Measurements from ENCODE around the gene SGMS1. TPM values are rescaled to one million over a fixed set of nuclear protein-coding genes. Genes with fewer than 3 reads are reported as not detected.

SGMS1 gene
- total RNA-seq, 1 experiment from 2014 or later = 31.8 TPM

DNA sequence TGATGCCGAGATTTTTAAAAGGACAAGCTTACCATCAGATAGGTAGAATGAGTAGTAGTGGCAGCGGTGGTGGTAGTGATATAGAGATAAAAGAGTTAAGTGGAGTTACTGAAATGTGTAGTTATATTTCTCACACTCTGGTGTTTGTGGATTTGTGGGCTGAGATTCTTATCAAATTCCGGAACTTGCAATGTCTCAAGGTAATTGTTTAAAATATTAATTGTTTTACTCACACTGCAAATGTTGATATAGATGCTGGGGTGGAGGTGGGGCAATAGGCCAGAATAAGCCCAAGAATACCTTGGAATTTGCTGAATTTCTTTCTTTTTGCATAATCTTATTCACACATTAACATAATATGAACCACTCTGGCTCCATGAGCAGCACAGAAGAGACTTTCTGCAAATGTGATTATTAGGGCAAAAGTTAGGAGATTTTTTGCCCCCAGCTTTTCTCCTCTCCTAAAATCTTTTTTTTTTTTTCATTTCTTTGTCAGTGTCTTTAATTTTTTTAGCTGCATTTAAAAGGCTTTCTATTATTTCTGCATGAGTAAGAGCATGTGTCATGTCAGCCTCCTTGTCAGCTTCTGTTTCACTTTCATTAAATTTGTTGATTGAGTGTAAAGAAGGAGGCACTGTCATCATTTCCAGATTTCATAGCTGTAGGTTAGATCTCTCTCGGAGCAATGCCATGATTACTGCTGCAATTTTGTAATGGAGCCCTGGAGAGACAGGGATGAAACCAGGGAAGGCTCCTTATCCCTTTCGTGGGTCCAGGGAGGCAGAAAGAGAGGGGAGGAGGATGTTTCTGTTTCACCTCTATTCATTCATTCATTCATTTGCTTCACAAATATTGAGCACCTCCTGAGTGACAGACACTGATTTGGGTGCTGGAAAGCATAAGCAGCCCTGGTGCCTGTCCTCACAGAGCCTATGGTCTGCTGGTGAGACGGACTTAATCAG is 13.1 kb upstream of the SGMS1 start:
- DNase-seq (ENCODE audit: low read depth) = peak; percentile 24

DNA sequence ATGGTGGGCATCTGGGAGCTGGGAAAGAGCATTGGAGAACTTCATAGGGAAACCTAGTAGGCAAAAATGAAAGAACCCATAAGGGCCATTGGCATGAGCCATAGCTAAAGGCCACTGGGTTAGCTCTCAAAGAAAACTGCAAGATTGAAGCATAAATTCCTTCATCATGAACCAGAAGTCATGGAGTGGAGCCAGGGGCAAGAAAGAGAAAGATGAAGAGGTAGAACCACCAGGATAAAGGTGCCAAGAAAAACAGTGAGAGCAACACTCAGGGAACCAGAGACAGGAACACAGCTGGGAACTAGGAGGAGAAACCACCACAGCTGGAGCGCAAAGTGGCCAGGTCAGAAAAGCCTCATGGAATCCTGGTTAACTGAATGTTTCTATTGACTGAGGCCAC is 11.5 kb upstream of the SGMS1 start:
- DNase-seq (ENCODE audit: low read depth) = peak; percentile 83

DNA sequence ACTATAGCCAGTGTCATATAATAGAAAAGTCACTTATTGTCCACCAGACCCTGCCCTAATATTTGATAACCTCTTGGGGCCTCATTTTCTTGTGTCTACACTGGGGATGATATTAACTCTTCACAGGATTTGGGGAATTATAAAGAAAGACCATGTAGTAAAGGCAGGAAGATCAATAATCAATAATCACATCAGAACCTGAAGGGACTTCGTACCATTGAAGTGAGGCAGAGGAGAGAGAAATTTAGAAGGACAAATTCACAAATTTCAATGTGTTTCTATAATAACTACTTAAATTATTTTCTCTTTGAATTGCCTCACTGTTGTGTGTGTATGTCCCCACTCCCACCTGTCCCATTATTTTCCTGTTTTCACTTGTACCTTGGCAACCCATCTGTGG is 10.7 kb upstream of the SGMS1 start:
- no peak for DNase-seq (ENCODE audit: low read depth)

DNA sequence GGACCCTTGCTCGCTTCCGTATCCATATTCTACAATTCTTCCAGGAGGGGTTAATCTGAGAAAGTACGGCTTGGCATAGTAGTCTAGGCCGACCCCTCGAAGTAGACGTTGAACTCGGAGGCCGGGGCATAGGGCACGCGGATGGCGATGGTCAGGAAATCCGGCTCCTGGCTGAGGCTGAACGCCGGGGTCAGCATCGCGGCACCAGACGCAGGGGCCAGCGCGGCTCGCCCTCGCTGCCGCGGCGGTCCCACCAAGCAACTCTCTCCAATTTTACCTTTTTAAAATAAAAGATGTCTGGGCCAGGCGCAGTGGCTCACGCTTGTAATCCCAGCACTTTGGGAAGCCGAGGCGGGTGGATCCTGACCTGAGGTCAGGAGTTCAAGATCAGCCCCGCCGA is 7.3 kb upstream of the SGMS1 start:
- DNase-seq (ENCODE audit: low read depth) = no peak

DNA sequence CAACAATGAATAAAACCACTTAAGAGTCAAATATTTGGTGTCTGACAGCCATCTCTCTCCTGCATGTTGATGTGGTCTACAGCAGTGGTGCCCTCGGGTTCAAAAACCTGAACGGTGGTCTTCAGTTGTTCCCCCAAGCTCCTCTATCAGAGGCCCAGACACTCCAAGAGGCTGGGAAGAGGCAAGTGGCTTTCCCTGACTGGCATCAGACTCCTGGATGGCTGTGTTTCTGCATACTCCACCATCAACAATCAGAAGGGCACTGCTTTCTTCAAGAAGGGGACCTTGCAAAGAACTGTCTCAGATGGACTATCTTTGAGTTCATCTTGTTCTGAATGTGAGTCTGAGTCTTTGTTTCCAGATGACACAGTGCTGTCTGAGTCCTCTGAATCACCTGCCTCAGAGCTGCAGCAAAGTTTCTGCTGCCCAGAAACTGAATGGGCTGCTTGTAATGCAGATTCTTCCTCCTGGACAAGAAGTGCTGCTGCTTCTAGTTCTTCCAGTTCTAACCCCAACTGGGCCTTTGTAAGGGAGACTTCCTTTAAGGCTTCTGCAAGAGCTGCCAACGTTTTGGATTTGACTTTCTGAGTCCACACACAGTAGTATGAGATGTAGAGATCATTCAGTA is 5.9 kb upstream of the SGMS1 start:
- DNase-seq (ENCODE audit: low read depth) = no peak

DNA sequence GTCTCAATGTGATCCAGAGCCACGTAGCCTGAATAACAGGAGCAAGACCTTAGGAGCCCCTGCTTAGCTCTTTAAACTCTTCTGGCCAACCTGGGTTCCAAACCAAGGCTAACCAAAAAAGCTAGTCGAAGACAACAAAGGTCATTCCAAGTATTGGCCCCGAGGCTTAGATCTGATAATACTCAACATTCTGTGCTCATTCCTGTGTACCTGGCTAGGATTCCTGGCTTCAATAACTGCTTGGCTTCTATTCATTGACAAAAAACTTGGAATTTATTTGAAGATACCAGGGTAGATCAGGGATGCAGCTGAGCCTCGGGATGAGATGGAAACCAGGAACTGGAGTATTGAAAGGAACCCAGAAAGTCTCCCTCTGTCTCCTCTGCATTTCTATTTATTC is 4.1 kb upstream of the SGMS1 start:
- no peak for DNase-seq (ENCODE audit: low read depth)

DNA sequence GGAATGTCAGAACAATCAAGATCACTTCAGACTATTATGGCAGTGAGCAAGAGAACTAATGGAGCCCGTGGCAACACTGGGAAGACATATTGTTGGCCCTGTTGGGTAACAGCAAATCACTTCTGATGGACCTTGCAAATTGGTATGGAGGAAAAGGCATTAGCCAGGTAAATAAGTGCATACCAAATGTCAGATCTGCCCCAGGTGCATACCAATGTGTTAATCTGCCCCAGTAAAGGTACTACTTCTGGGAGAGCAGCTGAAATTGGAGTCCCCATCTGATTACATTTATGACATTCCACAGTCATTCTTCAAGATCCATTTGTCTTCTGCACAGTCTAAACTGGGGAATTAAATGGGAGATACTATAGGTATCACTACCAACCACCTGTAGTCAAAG is 3.7 kb upstream of the SGMS1 start:
- no peak for DNase-seq (ENCODE audit: low read depth)

DNA sequence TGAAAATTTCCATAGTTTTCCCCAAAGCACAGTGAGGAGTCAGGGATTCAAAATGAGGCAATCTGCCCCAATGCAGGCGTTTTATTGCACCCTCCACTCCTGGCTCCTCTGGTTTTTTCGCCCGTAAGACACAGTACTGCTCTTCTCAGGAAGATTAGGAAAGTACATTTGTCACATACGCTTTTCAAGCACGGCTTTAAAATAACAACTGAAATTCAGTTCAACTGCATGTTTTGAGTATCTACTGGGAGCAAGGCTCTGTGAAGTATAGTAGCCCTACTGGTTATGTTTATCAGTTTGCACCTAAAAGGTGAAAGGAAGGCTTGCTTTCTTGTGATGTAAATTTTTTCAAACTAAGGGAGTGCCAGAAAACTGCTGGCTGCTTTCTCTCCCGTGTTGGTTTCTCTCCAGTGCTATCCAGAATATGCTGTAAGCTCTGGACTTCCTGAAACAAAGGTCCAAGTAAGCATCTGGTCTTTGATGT is 1.9 kb upstream of the SGMS1 start:
- DNase-seq (ENCODE audit: low read depth) = no peak

DNA sequence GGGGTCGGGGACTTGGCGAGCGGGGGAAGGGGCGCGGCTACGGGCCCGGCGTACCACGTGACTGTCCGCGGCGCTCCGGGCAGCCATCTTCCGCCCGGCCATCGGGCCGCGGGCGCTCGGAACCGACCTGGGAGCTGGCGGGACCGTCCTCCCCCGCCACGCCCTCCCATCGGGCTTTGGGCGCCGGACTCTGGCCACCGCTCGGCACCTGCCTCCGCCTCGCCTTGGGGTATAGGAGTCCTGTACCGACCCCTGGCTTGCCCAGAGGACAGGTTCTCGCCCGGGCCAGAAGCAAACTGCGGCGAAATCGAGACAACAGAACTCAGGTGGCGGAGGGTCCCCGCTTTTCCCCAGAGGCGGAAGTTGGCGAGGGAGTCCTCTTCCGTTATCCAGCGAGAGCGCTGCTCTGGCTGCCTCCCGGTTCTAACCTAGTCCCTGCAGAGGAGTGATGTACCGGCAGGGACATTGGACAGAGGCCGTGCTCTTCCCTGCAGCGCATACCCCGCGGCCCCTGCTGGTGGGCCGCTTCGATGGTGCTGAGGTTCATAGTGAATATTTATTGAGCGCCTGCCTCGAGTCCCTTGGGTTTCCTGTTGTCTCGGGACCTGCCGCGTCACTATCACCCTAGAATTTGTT is 1.2 kb upstream of the SGMS1 start:
- DNase-seq (ENCODE audit: low read depth) = peak; percentile 68

DNA sequence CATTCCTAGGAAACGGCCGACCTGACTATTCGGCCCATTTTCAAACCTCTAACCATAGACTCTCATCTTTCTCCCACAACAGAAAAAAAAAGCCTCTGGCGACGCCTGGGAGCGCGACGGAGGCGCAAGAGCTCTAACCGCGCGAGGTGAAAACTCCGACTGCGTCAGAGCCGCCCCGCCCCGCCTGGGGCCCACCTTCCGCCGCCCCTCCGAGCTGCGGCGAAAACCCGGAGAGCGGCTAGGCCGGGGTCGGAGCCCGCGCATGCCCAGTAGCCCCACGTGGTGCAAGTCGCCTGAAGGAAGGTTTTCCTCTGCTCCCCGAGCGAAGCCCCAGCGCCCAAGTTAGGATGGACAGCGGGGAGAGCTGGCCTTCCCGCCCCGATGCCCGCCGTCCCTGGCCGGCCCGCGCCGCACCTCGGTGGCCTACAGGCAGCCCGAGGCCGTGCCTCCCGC is 683 bp upstream of the SGMS1 start:
- DNase-seq (ENCODE audit: low read depth) = peak; percentile 90

DNA sequence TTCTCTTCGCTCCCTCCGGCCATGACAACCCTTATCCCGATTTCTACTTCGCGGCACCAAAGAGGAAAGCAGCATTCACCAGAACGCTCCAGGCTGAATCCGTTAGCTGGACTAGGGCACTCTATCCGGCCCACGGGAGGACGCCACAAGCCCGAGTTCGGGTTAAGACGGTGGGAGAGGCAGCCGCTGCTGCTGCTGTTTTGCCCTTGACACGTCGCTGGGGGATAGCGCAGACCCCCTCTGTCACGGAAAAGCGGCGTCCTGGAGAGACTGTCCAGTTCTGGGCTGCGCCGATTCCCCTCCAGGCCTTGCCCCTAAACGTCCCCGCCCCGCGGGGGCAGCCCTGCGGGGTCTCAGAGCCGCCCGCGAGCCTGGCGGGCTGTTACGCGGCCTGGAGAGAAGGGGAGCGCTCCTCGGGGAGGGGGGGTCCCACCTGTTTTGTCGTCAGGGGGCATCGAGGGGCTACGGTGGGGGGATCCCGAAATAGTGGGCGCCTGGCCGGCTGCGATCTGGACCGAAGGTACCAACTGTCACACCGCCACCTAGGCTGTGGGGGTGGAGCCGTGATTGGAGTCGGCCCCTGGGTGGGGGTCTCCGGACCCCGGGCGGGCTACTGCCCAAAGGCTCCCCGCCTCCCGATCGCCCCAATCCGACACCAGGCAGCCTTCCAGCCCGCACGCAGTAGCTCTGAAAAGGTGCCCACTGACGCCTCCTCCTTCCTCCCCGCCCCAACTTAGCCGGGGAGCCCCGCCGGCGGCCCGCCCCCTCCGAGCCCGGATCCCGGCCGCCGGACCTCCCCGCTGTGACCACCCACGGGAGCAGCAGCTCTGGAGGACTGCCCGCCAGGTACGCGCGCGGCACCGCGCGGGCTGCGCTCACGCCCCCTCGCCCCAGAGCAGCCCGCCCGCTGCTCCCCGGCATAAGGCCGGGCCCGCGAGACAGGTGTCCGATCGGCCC is 772 bp downstream of the SGMS1 start:
- peak; percentile 37 for DNase-seq (ENCODE audit: low read depth)

DNA sequence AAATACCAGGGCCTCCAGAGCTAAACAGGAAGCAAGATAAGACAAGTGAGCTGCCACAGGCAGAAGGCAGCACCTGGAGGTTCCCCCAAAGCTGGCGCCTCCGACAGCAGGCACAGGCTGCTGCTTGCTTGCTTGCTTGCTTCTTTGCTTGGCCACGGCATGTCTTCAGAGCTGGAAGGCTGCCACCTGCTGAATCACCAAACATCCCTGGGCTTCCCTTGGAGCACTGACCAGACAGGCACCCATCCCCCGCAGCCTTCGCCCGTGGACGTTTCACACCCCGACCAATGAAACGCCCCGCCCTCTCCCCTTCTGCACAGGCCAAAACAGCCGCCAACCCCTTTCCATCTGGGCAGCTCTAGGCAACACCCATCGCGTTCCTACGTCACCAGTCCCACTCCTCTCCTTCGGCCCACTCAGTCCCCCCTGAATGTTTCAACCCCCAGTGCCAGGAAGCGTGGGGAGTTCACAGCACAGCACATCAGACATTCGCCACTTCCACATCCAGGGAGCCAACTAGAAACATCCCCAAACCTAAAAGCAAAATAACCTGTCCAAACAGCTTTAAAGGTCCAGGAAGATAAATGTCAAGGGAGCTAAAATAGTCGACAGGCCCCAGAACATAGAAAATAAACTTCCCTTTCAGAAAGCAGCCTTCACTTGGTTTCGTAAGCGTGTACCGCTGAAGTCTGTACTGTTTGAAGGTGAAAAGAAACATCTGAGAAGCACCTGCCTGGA is 1.6 kb downstream of the SGMS1 start:
- peak; percentile 90 for DNase-seq (ENCODE audit: low read depth)

DNA sequence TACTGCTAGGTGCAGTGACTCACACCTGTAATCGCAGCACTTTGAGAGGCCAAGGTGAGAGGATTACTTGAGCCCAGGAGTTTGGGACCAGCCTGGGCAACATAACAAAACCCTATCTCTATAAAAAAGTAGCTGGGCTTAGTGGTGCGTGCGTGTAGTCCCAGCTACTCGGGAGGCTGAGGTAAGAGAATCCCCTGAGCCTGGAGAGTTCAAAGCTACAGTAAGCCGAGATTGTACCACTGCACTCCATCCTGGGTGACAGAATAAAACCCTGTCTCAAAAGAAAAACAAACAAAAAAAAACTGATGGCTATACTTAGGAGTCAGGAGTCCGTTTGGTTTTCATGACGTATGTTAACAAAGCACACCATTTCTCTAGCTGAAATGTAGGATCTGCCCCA is 2.9 kb downstream of the SGMS1 start:
- DNase-seq (ENCODE audit: low read depth) = no peak

DNA sequence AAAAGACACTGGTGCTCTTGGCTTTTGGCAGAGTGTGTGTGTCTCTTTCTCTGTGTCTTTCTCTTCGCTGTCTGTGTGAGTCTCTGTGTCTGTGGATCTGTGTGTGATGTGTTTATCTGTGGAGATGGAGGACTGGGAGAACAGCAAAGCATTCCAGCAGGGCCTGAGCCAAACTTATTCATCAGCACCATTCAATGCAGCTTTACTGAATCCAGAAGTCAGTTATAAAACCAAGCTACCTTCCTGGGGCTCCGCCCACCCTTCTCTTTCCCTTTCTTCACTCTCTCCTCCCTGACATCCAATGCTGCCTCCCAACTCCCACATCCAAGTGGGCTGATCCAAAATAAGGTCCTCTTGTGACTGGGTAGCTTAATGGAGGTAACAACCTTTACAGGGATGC is 3.9 kb downstream of the SGMS1 start:
- no peak for DNase-seq (ENCODE audit: low read depth)

DNA sequence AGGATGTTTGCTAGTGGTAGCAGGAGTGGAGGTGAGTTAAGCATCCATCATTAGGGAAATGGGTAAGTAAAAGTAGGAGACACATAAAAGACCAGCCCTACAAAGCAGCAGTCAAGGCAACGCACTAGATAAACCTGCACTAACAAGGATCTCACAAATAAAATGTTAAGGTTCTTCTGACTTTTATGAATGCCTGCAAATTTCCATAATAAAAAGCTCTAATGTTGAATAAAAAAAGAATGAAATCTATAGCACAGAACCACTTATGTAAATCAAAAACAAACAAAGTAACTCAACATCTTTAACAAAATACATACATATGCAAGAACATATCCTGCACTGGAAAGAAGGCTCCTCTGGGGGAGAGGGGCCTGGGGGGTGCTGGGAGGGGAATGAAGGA is 4.6 kb downstream of the SGMS1 start:
- DNase-seq (ENCODE audit: low read depth) = no peak

DNA sequence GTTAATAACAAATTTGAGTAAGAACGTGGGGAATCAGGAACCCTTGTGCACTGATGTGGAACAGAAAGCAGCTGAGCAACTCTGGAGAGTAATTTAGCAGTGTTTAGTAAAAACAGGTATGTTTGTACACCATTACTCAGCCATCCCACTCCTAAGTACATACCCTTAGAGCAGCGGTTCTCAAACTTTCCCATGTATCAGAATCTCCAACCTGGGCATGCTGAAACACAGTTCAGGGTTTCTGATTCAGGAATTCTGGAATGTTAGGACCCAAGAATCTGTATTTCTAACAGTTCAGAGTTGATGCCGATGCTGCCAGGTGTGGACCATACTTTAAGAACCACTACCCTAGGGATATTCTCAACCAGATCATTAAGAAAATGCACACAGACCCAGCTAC is 5.1 kb downstream of the SGMS1 start:
- no peak for DNase-seq (ENCODE audit: low read depth)

DNA sequence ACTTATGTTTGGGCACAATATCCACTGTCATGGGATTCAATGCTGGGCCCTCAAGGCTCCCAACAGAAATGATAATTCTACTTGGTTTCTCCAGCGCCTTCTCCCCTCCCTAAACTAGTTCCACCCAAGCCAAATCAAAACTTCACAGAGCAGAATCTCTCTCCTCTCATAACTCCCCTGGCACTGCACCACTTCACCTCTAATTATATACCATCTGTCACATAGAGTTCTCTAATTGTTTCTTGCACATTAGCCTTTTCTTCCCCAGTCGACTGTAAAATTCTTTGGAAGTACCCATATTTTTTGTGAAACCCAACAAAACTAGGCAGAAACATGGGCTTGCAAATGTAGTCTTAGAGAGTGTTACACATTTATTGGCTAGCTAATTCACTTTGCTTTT is 8.1 kb downstream of the SGMS1 start:
- no peak for DNase-seq (ENCODE audit: low read depth)

DNA sequence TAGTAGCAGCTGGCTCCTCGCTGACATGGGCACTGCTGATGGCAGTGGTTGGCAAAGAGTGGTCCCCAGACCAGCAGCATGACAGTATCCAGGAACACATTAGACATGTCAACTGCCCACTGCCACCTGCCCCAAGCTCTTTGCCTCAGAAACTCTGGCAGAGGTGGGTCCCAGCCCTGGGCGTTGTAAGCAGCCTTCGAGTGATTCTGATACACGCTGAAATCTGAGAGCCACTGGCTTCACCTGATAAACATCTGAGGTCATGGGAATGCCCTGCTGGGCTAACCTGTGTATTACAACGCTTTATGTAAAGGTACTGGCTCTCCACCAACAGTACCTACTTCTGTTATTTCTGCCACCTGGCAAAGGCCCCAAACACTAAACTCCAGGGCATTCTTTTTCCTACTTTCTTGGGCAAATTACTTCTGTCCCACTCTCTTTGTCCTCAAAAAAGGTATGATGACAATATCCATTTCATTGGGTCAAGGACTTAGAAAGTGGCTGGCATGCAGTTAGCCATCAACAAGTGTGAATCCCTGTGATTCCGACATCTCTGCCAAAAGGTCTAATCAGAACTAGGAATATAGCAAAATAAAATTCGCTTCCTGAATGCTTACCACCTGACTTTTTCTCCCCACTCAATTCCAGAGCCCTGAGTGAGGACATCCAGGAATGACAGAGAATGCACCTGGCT is 9.2 kb downstream of the SGMS1 start:
- no peak for DNase-seq (ENCODE audit: low read depth)

DNA sequence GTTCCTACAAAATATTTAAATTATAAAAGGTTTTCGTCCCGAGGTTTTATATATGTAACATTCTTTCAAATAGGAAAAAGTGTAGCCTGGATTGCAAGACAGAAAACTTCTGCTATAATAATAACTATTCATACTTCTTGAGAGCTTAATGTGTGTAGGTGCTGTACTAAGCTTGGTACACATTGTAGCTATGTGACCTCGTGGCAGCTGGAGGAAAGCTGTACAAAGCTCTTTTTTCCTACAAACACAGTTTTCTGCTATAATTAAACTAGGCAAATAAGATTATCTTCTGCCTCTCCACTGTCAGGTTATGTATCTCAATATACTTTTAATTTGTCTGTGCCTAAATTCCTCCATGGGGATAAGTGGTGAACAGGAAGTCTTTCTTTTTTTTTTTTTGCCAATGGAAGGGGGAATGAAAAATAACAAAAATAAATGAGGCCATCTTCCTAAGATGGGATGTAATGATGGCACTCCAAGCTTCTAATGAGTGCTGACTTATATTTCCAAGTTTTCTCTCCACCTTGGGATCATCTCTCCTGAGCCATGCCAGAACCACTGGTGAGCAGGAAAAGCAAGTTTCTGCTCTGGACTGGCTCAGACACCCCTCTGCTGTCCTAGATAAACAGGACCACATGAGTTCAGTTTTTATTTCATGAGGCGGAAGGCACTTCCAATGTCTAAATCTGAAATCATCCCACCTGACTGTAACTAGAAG is 9.9 kb downstream of the SGMS1 start:
- DNase-seq (ENCODE audit: low read depth) = no peak
